Esophagus muscularis mucosa (tissue), 4 donors: ENCODE data around the gene RPH3AL. TPM values are rescaled to one million over a fixed set of nuclear protein-coding genes. Genes with fewer than 3 reads are reported as not detected.

Source experiments
- DNase-seq: peaks from one replicate; pipeline ENCODE4 v3.0.0-alpha.2; 2017; ENCODE audit errors: extremely low spot score
- H3K27ac ChIP-seq, 4 donors: fragments of 200-600 bp; sonication (generic); replicated peaks in 1 of 4; 1 replicate in 3 of 4; 2 replicates in 1 of 4; pipeline ENCODE4 v1.5.1; 2016 to 2019; ENCODE audit warnings: mild to moderate bottlenecking in 1 of 4
- H3K27me3 ChIP-seq, 4 donors: fragments of 200-600 bp; sonication (generic); one replicate each; pipeline versions ENCODE4 v1.5.1 to v1.6.0; 2016 to 2019
- H3K36me3 ChIP-seq, 4 donors: fragments of 200-600 bp; sonication (generic); one replicate each; pipeline ENCODE4 v1.5.1; 2016 to 2019
- H3K4me1 ChIP-seq, 4 donors: fragments of 200-600 bp; sonication (generic); one replicate each; pipeline ENCODE4 v1.5.1; 2016 to 2019
- H3K4me3 ChIP-seq, 4 donors: fragments of 200-600 bp; sonication (generic); 1 replicate in 2 of 4; 2 replicates in 2 of 4; pipeline ENCODE4 v1.5.1; 2016 to 2019; ENCODE audit warnings: mild to moderate bottlenecking in 4 of 4, moderate library complexity in 1 of 4
- H3K9me3 ChIP-seq, 4 donors: fragments of 200-600 bp; sonication (generic); 1 replicate in 3 of 4; 2 replicates in 1 of 4; pipeline ENCODE4 v1.5.1; 2016 to 2019
- CTCF ChIP-seq, 3 experiments: fragments of 200-600 bp in 2 of 3; fragments of 450-650 bp in 1 of 3; sonication (generic) in 2 of 3; IDR thresholded peaks; one replicate each; pipeline ENCODE4 v1.5.1; 2017 to 2019; ENCODE audit warnings: antibody characterized with exemption in 3 of 3, mild to moderate bottlenecking in 2 of 3, moderate library complexity in 1 of 3
- EP300 ChIP-seq: sonication (generic); formaldehyde crosslinking; IDR thresholded peaks from one replicate; pipeline ENCODE4 v1.6.1; 2017; ENCODE audit warnings: antibody characterized with exemption
- POLR2A ChIP-seq: fragments of 450-650 bp; IDR thresholded peaks from one replicate; pipeline ENCODE4 v1.6.1; 2017; ENCODE audit warnings: antibody characterized with exemption, moderate library complexity, mild to moderate bottlenecking, low read depth
- POLR2AphosphoS5 ChIP-seq, 2 donors: sonication (generic); formaldehyde crosslinking; IDR thresholded peaks; one replicate each; pipeline ENCODE4 v1.6.1; 2017; ENCODE audit warnings: antibody characterized with exemption in 2 of 2
- WGBS: methylation state at CpG from one replicate; pipeline ENCODE4 v1.1.5; 2018; 5-methylcytosine and 5-hydroxymethylcytosine counted together
- intact Hi-C: fragments of 100-400 bp; cut with DNase I; formaldehyde crosslinking; loops from one replicate; pipeline ENCODE4 v1.15.1; 2023
- total RNA-seq, 4 donors: library from RNA; depleted of rRNA; stranded (reverse); fragments of >200 nt; gene quantifications; one replicate each; pipeline versions ENCODE4 v1.1.0 to v1.2.1, GENCODE V29; 2016

The RPH3AL gene
- total RNA-seq, 4 donors from 2014 or later, result 8.7 to 21.0 (median 14.8) TPM

GRCh38 chr17:313911-314613 lies 38.5 kb downstream of the RPH3AL start:
- H3K9me3 ChIP-seq, result no peaks in the 10 kb centered on the region
- H3K4me3 ChIP-seq, result no peak overlapping the region
- DNase-seq, result no peak
- H3K27ac ChIP-seq, result no peak overlapping the region
- no peaks in the 10 kb centered on the region for H3K27me3 ChIP-seq
- 91% methylated on average over 8 of the region's 9 CpGs for WGBS
- TF ChIP-seq POLR2AphosphoS5 (IDR thresholded peaks at IDR 0.05) (no peak), EP300 (no peak)
- no peaks in the 10 kb centered on the region for H3K4me1 ChIP-seq
- peaks cover 0 to 16% (median 3%) of the 10 kb centered on the region in 4 donors for H3K36me3 ChIP-seq
- intact Hi-C loops, result no loop called here

- Histone ChIP-seq H3K27ac (no peak overlapping the region), H3K36me3 (peaks cover 0 to 9% (median under 1%) of the 10 kb centered on the region in 4 donors), H3K9me3 (no peaks in the 10 kb centered on the region), H3K4me1 (peaks cover 0 to 1% (median 1%) of the 10 kb centered on the region in 4 donors), H3K4me3 (no peak overlapping the region), H3K27me3 (no peaks in the 10 kb centered on the region)
- 80% methylated on average over 5 of the region's 10 CpGs for WGBS
- intact Hi-C loops, result no loop called here
- DNase-seq, result no peak
- TF ChIP-seq POLR2A (no peak), POLR2AphosphoS5 (IDR thresholded peaks at IDR 0.05) (no peak), CTCF (IDR thresholded peaks at IDR 0.05) (no peak), EP300 (no peak)
These were observed 39.4 kb downstream of the RPH3AL start for GRCh38 chr17:313231-313630.

GRCh38 chr17:312476-313148 lies 40.0 kb downstream of the RPH3AL start:
- WGBS, result 82% methylated on average over 17 of the region's 18 CpGs
- peaks cover 0 to 5% (median 0%) of the 10 kb centered on the region in 4 donors for H3K36me3 ChIP-seq
- no peak overlapping the region for H3K4me3 ChIP-seq
- TF ChIP-seq POLR2AphosphoS5 (IDR thresholded peaks at IDR 0.05) (no peak), EP300 (no peak), CTCF (IDR thresholded peaks at IDR 0.05) (no peak), POLR2A (no peak)
- H3K27ac ChIP-seq, result no peak overlapping the region
- intact Hi-C loops, result no loop called here
- H3K4me1 ChIP-seq, result peaks cover 0 to 8% (median 7%) of the 10 kb centered on the region in 4 donors
- no peak for DNase-seq
- H3K9me3 ChIP-seq, result no peaks in the 10 kb centered on the region
- no peaks in the 10 kb centered on the region for H3K27me3 ChIP-seq

GRCh38 chr17:311119-311782 lies 41.4 kb downstream of the RPH3AL start:
- no peak for DNase-seq
- WGBS, result 78% methylated on average over 20 of the region's 20 CpGs
- intact Hi-C loops, result no loop called here

More at GRCh38 chr17:311119-311782, 41.4 kb downstream of the RPH3AL start:
- Histone ChIP-seq H3K27me3 (no peaks in the 10 kb centered on the region), H3K9me3 (no peaks in the 10 kb centered on the region), H3K36me3 (no peaks in the 10 kb centered on the region), H3K4me1 (peaks cover 0 to 11% (median 10%) of the 10 kb centered on the region in 4 donors), H3K27ac (no peak overlapping the region), H3K4me3 (no peak overlapping the region)
- TF ChIP-seq POLR2AphosphoS5 (IDR thresholded peaks at IDR 0.05) (no peak), POLR2A (no peak), EP300 (no peak), CTCF (IDR thresholded peaks at IDR 0.05) (no peak)
